GM18511 (cell line): ENCODE data around the gene LRP8.

Experiments
- ATAC-seq: cut with Tn5 transposase; IDR thresholded peaks from one replicate; pipeline ENCODE4 v1.9.1; 2021; ENCODE audit warnings: mild to moderate bottlenecking, moderate library complexity; ENCODE audit not compliant: unreplicated experiment

Gene LRP8

DNA sequence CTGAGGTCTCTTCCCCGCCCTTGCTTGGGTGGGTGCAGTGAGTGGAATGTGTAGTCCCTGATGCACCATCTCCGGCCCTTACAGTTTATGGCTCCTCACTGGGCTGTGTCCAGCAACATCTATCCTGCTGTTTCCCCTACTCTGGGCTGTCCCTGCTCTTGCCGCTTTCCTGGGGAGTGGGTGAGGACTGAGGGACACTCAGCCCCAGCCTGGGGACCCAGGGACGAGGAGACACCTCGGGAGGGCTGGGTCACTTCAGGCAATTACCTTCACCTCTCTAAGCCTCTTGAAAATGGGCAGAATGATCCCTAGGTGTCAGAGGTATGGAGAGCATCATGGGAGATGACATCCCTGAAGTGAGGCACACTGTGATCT lies 13.6 kb upstream of the LRP8 start:
- ATAC-seq, result no peak

- no peak for ATAC-seq
Measured at GRCh38 chr1:53340660-53341520, 13.0 kb upstream of the LRP8 start.

- no peak for ATAC-seq
Measured at GRCh38 chr1:53339736-53340635, 12.1 kb upstream of the LRP8 start.

DNA sequence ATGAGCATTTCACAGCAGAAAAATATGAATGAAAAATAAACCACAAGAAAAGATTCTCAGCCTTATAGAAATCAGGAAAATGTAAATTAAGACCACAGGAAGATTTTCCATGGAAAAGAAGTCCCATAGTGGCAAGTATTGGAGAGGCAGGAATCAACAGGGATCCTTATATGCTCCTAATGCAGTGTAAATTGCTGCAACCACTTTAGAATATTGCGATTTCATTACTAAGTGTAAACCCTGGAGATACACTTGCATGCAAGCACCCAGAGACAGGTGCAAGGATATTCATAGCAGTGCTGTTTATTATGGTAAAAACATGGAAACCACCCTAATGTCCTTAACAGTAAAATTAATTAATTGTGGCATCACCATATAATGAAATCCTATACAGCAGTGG lies 10.6 kb upstream of the LRP8 start:
- ATAC-seq, result no peak

DNA sequence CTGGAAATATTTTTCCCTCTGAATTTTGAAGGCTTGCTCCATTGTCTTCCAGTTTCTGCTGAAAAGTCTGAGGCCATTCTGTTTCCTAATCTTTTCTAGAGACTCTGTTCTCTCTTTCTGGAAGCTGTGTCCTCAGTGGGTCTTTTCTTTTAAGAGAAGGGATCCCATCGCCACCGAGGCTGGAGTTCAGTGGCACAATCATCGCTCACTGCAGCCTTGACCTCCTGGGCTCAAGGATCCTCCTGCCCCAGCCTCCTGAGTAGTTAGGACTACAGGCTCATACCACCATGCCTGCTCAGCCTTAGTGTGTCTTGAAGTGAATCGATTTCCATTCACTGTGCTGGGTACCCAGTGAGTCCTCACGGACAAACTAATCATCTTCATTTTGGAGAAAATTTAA lies 9.6 kb upstream of the LRP8 start:
- ATAC-seq, result no peak

DNA sequence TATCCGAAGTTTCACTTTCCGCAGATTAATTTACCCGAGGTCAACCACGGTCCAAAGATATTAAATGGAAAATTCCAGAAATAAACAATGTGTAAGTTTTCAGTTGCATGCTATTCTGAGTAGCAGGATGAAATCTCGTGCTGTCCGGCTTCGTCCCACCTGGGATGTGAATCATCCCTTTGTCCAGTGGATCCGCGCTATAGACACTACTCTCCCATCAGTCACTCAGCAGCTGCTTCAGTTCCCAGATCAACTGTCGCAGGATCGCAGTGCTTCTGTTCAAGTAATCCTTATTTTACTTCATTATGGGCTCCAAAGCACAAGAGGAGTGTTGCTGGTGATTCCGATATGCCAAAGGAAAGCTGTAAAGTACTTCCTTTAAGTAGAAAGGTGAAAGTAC lies 8.3 kb upstream of the LRP8 start:
- no peak for ATAC-seq

DNA sequence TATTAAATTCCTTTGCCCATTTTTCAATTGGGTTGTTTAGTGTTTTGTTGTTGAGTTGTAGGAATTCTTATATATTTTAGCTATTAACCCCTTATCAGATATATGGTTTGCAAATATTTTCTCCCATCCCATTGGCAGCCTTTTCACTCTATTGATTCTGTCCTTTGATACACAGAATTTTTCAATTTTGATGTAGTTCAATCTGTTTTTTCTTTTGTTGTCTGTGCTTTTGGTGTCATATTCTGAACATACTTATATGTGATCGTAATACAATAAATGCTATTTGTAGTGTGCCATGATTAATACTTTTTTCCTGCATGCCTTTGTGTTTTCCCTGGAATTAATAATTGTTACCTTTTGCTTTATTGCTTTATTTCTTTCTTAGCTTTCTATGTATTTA lies 7.8 kb upstream of the LRP8 start:
- ATAC-seq, result no peak

- no peak for ATAC-seq
Measured at GRCh38 chr1:53334781-53335180, 6.9 kb upstream of the LRP8 start.

- ATAC-seq, result no peak
Measured at GRCh38 chr1:53334312-53334711, 6.4 kb upstream of the LRP8 start.

DNA sequence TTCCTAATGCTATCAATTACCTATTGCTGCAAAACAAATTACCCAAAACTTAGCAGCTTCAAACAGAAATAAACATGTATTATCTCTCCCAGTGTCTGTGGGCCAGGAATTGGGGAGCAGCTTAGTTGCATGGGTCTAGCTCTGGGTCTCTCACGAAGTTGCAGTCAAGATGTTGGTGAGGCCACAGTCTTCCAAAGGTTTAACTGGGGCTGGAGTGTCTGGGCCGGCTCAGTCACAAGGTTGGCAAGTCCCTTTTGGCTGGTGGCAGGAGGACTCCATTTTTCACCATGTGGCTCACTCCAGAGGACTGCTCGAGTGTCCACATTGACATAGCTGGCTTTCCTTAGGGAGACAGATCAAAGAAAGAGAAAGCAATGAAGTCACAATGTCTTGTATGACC lies 5.0 kb upstream of the LRP8 start:
- no peak for ATAC-seq

DNA sequence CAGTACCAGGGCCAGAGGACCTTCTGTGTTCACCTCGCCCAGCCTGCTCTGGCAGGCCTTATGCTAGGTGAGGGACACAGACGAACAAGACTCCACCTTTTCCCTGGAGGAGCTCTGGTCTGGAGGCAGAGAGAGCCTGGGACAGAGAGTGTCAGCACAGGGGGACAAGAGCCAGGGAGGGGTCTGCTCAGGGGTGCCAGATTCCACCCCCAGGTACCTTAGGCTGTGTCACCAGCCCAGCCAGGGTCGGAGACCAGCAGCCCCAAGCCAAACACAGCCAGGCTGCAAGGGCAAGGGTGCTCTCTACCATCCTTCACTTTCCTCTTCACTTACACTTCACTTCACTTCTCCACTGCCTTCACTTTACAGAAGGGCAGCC lies 4.3 kb upstream of the LRP8 start:
- no peak for ATAC-seq

DNA sequence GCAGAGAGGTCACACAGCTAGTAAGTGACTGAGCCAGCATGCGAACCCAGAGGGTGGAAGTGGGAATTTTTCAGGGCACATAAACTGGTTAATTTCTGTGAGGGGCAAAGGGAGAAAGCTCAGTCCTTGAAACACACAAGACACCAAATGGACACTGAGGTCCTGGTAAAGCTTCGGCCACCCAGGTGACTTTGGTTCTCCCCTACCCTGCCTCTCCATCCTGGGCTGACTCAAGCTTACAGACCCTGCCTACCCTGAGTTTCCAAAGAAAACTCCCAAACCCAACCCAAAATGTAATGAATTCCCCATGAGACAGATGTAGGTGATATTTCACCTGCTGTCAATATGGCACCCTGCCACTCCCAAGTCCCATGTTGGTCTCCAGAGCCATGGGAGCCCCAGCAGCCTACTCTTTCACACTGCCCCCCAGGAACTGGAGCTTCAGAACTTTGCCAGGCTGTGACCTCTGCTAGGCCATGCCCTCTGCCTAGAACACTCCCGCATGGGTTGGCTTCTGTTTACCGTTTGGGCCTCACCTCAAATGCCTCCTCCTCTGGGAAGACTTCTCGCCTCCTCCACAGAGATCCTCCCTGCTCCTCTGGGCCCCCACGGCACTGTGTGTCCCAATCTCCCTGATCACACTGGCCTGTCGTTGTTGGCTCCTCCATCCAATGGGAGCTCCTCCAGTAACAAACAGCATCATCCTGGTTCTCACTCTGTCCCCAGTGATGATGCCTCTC lies 3.7 kb upstream of the LRP8 start:
- no peak for ATAC-seq

DNA sequence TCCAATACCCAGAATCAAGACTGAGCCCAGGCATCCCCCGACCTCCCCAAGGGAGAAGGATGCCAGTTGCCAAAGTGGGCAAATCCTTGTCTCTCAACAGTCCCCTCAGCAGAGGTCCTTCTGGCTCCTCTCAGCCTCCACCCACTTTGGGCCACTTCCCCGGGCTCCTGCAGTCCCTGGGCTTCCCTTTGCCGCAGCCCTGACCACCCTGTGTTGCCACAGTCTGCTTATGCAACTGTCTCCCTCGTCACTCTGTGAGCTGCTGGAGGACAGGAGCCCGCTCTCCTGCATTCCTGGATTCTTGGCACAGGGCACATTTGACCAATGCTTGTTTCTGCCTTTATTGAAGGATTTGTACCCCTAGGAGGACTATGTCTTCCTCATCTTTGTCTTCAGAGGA lies 2.9 kb upstream of the LRP8 start:
- ATAC-seq, result no peak

GRCh38 chr1:53328541-53329499 lies 950 bp upstream of the LRP8 start:
- ATAC-seq, result no peak

DNA sequence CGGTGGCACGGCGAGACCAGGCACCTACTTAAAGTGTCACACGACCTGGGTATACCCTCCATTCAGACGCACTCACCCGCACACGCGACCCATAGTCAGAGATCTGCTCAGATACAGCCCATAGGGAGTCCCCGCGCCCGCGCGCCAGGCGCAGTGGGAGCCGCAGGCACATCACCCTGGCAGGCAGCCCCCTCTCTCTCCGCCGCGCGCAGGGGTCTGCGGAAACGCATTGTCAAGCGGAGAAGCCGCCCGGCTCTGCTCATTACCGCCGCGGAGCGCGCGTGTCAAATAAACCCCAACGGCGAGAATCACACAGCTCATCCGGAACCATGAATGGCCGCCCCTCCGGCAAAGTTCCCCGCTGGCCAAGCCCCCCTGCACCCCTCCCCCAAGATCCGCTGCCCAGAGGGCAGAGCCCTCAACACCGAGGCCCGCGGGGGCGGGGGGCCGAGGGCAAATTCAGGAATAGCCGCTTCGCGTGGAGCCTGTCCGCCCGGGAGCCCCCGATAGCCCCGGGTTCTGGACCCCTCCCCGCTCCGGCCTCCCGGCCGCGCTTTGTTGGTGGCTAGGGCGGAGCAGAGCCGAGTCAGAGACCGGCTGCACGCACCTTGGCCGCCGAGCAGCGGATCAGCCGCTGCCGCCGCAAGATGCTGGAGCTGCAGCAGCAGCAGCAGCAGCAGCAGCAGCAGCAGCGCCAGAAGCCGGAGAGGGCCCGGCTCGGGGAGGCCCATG lies 522 bp downstream of the LRP8 start:
- ATAC-seq, result peak; percentile 5

GRCh38 chr1:53326598-53327181 lies 1.2 kb downstream of the LRP8 start:
- ATAC-seq, result peak; percentile 38

DNA sequence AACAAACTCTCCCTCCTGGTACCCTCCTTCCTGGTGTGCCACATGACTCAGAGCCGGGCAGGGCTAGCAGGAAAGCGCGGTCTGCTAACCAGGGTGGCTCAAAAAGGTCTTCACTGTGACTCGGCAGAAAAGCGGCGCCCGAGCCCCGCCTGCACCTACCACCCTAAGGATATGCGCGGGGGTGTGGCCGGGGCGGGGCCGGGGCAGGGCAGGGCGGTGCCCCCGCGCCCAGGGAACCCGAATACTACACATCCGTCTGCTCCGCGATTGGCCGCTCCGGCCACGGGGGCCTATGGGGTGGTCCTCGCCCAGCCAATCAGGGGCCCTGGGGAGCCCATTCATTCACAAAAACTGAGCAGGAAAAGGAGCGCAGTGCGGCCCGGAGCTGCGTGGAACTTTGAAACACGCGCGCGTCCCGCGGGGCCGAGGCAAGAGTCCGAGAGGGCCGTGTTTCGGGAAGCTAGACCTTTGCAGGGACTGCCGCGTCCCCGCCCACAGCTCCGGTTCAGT lies 1.7 kb downstream of the LRP8 start:
- ATAC-seq, result peak; percentile 91

- ATAC-seq, result no peak
Measured at GRCh38 chr1:53325326-53326087, 2.4 kb downstream of the LRP8 start.
